ENCODE results near the gene MGAT5.

The MGAT5 gene

GRCh38 chr2:134453973-134454372, 200.1 kb downstream of the MGAT5 start:
- TF ChIP-seq YY1 (IDR thresholded peaks at IDR 0.05; ENCODE audit: low read depth) (no peak), USF1 (IDR thresholded peaks at IDR 0.05) (no peak), CEBPB (IDR thresholded peaks at IDR 0.05) (no peak), TCF12 (IDR thresholded peaks at IDR 0.05; ENCODE audit: low read depth) (no peak), CREB1 (IDR thresholded peaks at IDR 0.05; ENCODE audit: low read depth) (no peak), FOXM1 (IDR thresholded peaks at IDR 0.05; ENCODE audit: borderline replicate concordance, low read depth) (no peak), TAF1 (IDR thresholded peaks at IDR 0.05; ENCODE audit: low read depth) (no peak), MAX (IDR thresholded peaks at IDR 0.05) (no peak), EP300 (IDR thresholded peaks at IDR 0.05; ENCODE audit: borderline replicate concordance) (no peak), ZBTB7A (IDR thresholded peaks at IDR 0.05; ENCODE audit: low read depth) (no peak), REST (IDR thresholded peaks at IDR 0.05; ENCODE audit: low read depth) (no peak), RAD21 (IDR thresholded peaks at IDR 0.05; ENCODE audit: low read depth) (no peak), EGR1 (IDR thresholded peaks at IDR 0.05) (no peak), TEAD4 (IDR thresholded peaks at IDR 0.05) (no peak)

- TF ChIP-seq EGR1 (IDR thresholded peaks at IDR 0.05) (no peak), FOXM1 (IDR thresholded peaks at IDR 0.05; ENCODE audit: borderline replicate concordance, low read depth) (no peak), CEBPB (IDR thresholded peaks at IDR 0.05) (no peak), TCF12 (IDR thresholded peaks at IDR 0.05; ENCODE audit: low read depth) (no peak), USF1 (IDR thresholded peaks at IDR 0.05) (no peak), ZBTB7A (IDR thresholded peaks at IDR 0.05; ENCODE audit: low read depth) (no peak), MAX (IDR thresholded peaks at IDR 0.05) (no peak), CREB1 (IDR thresholded peaks at IDR 0.05; ENCODE audit: low read depth) (no peak), EP300 (IDR thresholded peaks at IDR 0.05; ENCODE audit: borderline replicate concordance) (no peak), REST (IDR thresholded peaks at IDR 0.05; ENCODE audit: low read depth) (no peak), NFIC (IDR thresholded peaks at IDR 0.05) (no peak), RAD21 (IDR thresholded peaks at IDR 0.05; ENCODE audit: low read depth) (no peak), TEAD4 (IDR thresholded peaks at IDR 0.05) (no peak), YY1 (IDR thresholded peaks at IDR 0.05; ENCODE audit: low read depth) (no peak), TAF1 (IDR thresholded peaks at IDR 0.05; ENCODE audit: low read depth) (no peak)
Observed at GRCh38 chr2:134454426-134454825, 200.6 kb downstream of the MGAT5 start.

GRCh38 chr2:134454931-134455330, 201.1 kb downstream of the MGAT5 start:
- TF ChIP-seq EGR1 (IDR thresholded peaks at IDR 0.05) (no peak), YY1 (IDR thresholded peaks at IDR 0.05; ENCODE audit: low read depth) (no peak), EP300 (IDR thresholded peaks at IDR 0.05; ENCODE audit: borderline replicate concordance) (no peak), RAD21 (IDR thresholded peaks at IDR 0.05; ENCODE audit: low read depth) (no peak), CEBPB (IDR thresholded peaks at IDR 0.05) (no peak), NFIC (IDR thresholded peaks at IDR 0.05) (no peak), TEAD4 (IDR thresholded peaks at IDR 0.05) (no peak), TAF1 (IDR thresholded peaks at IDR 0.05; ENCODE audit: low read depth) (no peak), CREB1 (IDR thresholded peaks at IDR 0.05; ENCODE audit: low read depth) (no peak), FOXM1 (IDR thresholded peaks at IDR 0.05; ENCODE audit: borderline replicate concordance, low read depth) (no peak), REST (IDR thresholded peaks at IDR 0.05; ENCODE audit: low read depth) (no peak), MAX (IDR thresholded peaks at IDR 0.05) (no peak), TCF12 (IDR thresholded peaks at IDR 0.05; ENCODE audit: low read depth) (no peak), ZBTB7A (IDR thresholded peaks at IDR 0.05; ENCODE audit: low read depth) (no peak)

- TF ChIP-seq TEAD4 (IDR thresholded peaks at IDR 0.05) (no peak), NFIC (IDR thresholded peaks at IDR 0.05) (no peak), YY1 (IDR thresholded peaks at IDR 0.05; ENCODE audit: low read depth) (no peak), MAX (IDR thresholded peaks at IDR 0.05) (no peak), CEBPB (IDR thresholded peaks at IDR 0.05) (no peak), ZBTB7A (IDR thresholded peaks at IDR 0.05; ENCODE audit: low read depth) (no peak), TCF12 (IDR thresholded peaks at IDR 0.05; ENCODE audit: low read depth) (no peak), USF1 (IDR thresholded peaks at IDR 0.05) (no peak), REST (IDR thresholded peaks at IDR 0.05; ENCODE audit: low read depth) (no peak), CREB1 (IDR thresholded peaks at IDR 0.05; ENCODE audit: low read depth) (no peak), FOXM1 (IDR thresholded peaks at IDR 0.05; ENCODE audit: borderline replicate concordance, low read depth) (no peak)
Observed at GRCh38 chr2:134455426-134455825, 201.6 kb downstream of the MGAT5 start.
